Thyroid gland (tissue), 4 donors: ENCODE results near the gene GNL1.

ENCODE experiments used
- POLR2A ChIP-seq, 2 donors: fragments of 450-650 bp; IDR thresholded peaks; one replicate each; pipeline ENCODE4 v1.6.1; 2017; ENCODE audit warnings: antibody characterized with exemption in 2 of 2, mild to moderate bottlenecking in 2 of 2, moderate library complexity in 1 of 2
- TF ChIP-seq, protein P1 (sequence below), 6 experiments: fragments of 200-600 bp in 3 of 6; fragments of 450-650 bp in 3 of 6; sonication (generic) in 3 of 6; IDR thresholded peaks; one replicate each; pipeline ENCODE4 v1.5.1; 2016 to 2019; ENCODE audit warnings: antibody characterized with exemption in 6 of 6, mild to moderate bottlenecking in 2 of 6, inconsistent platforms in 1 of 6, moderate library complexity in 1 of 6

DNA sequence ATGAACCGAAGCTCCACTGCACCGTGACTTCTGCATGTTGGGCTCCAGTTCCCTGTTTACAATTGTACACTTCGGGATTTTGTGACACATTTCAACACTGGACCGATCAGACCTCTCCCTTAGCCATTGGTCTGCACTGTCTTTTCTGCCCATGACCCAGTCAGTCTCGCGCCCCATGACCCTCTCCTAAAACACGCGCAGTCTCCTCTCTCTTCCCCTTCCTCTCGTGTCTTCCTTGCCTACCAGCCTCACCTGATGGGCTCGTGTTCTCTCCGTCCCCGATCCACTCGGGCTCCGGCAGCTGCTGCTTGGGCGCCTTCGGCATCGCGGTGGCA lies 14.4 kb upstream of the GNL1 start:
- no peak for TF ChIP-seq POLR2A (IDR thresholded peaks at IDR 0.05)
- TF ChIP-seq, protein P1, sequence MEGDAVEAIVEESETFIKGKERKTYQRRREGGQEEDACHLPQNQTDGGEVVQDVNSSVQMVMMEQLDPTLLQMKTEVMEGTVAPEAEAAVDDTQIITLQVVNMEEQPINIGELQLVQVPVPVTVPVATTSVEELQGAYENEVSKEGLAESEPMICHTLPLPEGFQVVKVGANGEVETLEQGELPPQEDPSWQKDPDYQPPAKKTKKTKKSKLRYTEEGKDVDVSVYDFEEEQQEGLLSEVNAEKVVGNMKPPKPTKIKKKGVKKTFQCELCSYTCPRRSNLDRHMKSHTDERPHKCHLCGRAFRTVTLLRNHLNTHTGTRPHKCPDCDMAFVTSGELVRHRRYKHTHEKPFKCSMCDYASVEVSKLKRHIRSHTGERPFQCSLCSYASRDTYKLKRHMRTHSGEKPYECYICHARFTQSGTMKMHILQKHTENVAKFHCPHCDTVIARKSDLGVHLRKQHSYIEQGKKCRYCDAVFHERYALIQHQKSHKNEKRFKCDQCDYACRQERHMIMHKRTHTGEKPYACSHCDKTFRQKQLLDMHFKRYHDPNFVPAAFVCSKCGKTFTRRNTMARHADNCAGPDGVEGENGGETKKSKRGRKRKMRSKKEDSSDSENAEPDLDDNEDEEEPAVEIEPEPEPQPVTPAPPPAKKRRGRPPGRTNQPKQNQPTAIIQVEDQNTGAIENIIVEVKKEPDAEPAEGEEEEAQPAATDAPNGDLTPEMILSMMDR (IDR thresholded peaks at IDR 0.05), result peak in 1 of 6 experiments; percentile 13
